MG63 (cell line): ENCODE data around the gene IPCEF1. TPM values are rescaled to one million over a fixed set of nuclear protein-coding genes. Genes with fewer than 3 reads are reported as not detected.
A peak's percentile ranks its signal among the peaks of the same experiment; 100 is the strongest.
"Not testable (repeated sequence)": the region's sequence is repeated elsewhere in the genome, so short reads cannot be mapped to it uniquely, and the experiment has no call there.

Source experiments
- DNase-seq: peaks from one replicate; pipeline ENCODE4 v3.0.0-alpha.2; 2020
- H3K27me3 ChIP-seq: fragments of 250-450 bp; sonication (Bioruptor Pico); 2 replicates; pipeline ENCODE4 v1.5.1; 2020; ENCODE audit warnings: mild to moderate bottlenecking, moderate library complexity
- H3K36me3 ChIP-seq: fragments of 250-450 bp; sonication (Bioruptor Pico); 2 replicates; pipeline ENCODE4 v1.5.1; 2020; ENCODE audit warnings: mild to moderate bottlenecking, moderate library complexity
- H3K4me3 ChIP-seq: fragments of 250-450 bp; sonication (Bioruptor Pico); 2 replicates; pipeline ENCODE4 v1.5.1; 2020; ENCODE audit warnings: mild to moderate bottlenecking, moderate library complexity
- H3K9me3 ChIP-seq: fragments of 250-450 bp; sonication (Bioruptor Pico); 2 replicates; pipeline ENCODE4 v1.5.1; 2020; ENCODE audit warnings: mild to moderate bottlenecking, moderate library complexity
- total RNA-seq: library from RNA; depleted of rRNA; stranded (reverse); fragments of >200 nt; shearing (Covaris generic); gene quantifications from 2 replicates; pipeline ENCODE4 v1.2.3, GENCODE V29; 2014; ENCODE audit warnings: low replicate concordance

The IPCEF1 gene
- total RNA-seq, 1 experiment from 2014 or later, result not detected

- no peaks in the 10 kb centered on the region for H3K9me3 ChIP-seq
- H3K36me3 ChIP-seq, result no peaks in the 10 kb centered on the region
- H3K4me3 ChIP-seq, result no peak overlapping the region
- DNase-seq, result no peak
- no peaks in the 10 kb centered on the region for H3K27me3 ChIP-seq
Observed at GRCh38 chr6:154353626-154354025, 3.0 kb downstream of the IPCEF1 start.

- Histone ChIP-seq H3K27me3 (no peaks in the 10 kb centered on the region), H3K4me3 (no peak overlapping the region), H3K9me3 (no peaks in the 10 kb centered on the region), H3K36me3 (no peaks in the 10 kb centered on the region)
- no peak for DNase-seq
Observed at GRCh38 chr6:154352898-154353585, 3.6 kb downstream of the IPCEF1 start.

GRCh38 chr6:154350293-154350692, 6.3 kb downstream of the IPCEF1 start:
- Histone ChIP-seq H3K36me3 (no peaks in the 10 kb centered on the region), H3K27me3 (no peaks in the 10 kb centered on the region), H3K9me3 (no peaks in the 10 kb centered on the region), H3K4me3 (no peak overlapping the region)
- peak; percentile 26 for DNase-seq

GRCh38 chr6:154347981-154348380, 8.6 kb downstream of the IPCEF1 start:
- Histone ChIP-seq H3K36me3 (no peaks in the 10 kb centered on the region), H3K4me3 (no peak overlapping the region), H3K9me3 (no peaks in the 10 kb centered on the region), H3K27me3 (no peaks in the 10 kb centered on the region)
- no peak for DNase-seq

GRCh38 chr6:154345811-154346210, 10.8 kb downstream of the IPCEF1 start:
- H3K4me3 ChIP-seq, result no peak overlapping the region
- H3K36me3 ChIP-seq, result no peaks in the 10 kb centered on the region
- no peaks in the 10 kb centered on the region for H3K9me3 ChIP-seq
- DNase-seq, result no peak
- H3K27me3 ChIP-seq, result no peaks in the 10 kb centered on the region

- H3K9me3 ChIP-seq, result no peaks in the 10 kb centered on the region
- no peak overlapping the region for H3K4me3 ChIP-seq
- no peaks in the 10 kb centered on the region for H3K27me3 ChIP-seq
- H3K36me3 ChIP-seq, result no peaks in the 10 kb centered on the region
- peak; percentile 5 for DNase-seq
Observed at GRCh38 chr6:154343473-154344308, 12.9 kb downstream of the IPCEF1 start.

GRCh38 chr6:154341871-154342270, 14.7 kb downstream of the IPCEF1 start:
- Histone ChIP-seq H3K9me3 (no peaks in the 10 kb centered on the region; the same call in 1 of the 2 replicates), H3K4me3 (no peak overlapping the region), H3K27me3 (no peaks in the 10 kb centered on the region), H3K36me3 (no peaks in the 10 kb centered on the region)
- no peak for DNase-seq

GRCh38 chr6:154341336-154341735, 15.3 kb downstream of the IPCEF1 start:
- no peaks in the 10 kb centered on the region; the same call in 1 of the 2 replicates for H3K9me3 ChIP-seq
- H3K27me3 ChIP-seq, result no peaks in the 10 kb centered on the region
- H3K36me3 ChIP-seq, result no peaks in the 10 kb centered on the region
- H3K4me3 ChIP-seq, result no peak overlapping the region
- DNase-seq, result no peak

- no peaks in the 10 kb centered on the region for H3K27me3 ChIP-seq
- DNase-seq, result no peak
- no peak overlapping the region for H3K4me3 ChIP-seq
- H3K9me3 ChIP-seq, result no peaks in the 10 kb centered on the region; the same call in 1 of the 2 replicates
- H3K36me3 ChIP-seq, result no peaks in the 10 kb centered on the region
Observed at GRCh38 chr6:154337406-154338005, 19.1 kb downstream of the IPCEF1 start.

GRCh38 chr6:154334147-154334546, 22.5 kb downstream of the IPCEF1 start:
- H3K27me3 ChIP-seq, H3K36me3 ChIP-seq, H3K9me3 ChIP-seq, H3K4me3 ChIP-seq, DNase-seq: not testable (repeated sequence)

GRCh38 chr6:154331750-154332149, 24.9 kb downstream of the IPCEF1 start:
- DNase-seq, result no peak
- Histone ChIP-seq H3K9me3 (no peaks in the 10 kb centered on the region), H3K4me3 (no peak overlapping the region), H3K27me3 (no peaks in the 10 kb centered on the region), H3K36me3 (no peaks in the 10 kb centered on the region)

- Histone ChIP-seq H3K4me3 (no peak overlapping the region), H3K36me3 (no peaks in the 10 kb centered on the region), H3K9me3 (no peaks in the 10 kb centered on the region), H3K27me3 (no peaks in the 10 kb centered on the region)
- no peak for DNase-seq
Observed at GRCh38 chr6:154329350-154330170, 27.0 kb downstream of the IPCEF1 start.

GRCh38 chr6:154327313-154327712, 29.3 kb downstream of the IPCEF1 start:
- not testable (repeated sequence) for DNase-seq, H3K9me3 ChIP-seq, H3K4me3 ChIP-seq, H3K36me3 ChIP-seq, H3K27me3 ChIP-seq

GRCh38 chr6:154325142-154325541, 31.5 kb downstream of the IPCEF1 start:
- Histone ChIP-seq H3K27me3 (no peaks in the 10 kb centered on the region), H3K36me3 (no peaks in the 10 kb centered on the region), H3K9me3 (no peaks in the 10 kb centered on the region), H3K4me3 (no peak overlapping the region)
- DNase-seq, result no peak

- Histone ChIP-seq H3K4me3 (no peak overlapping the region), H3K9me3 (no peaks in the 10 kb centered on the region), H3K36me3 (no peaks in the 10 kb centered on the region), H3K27me3 (no peaks in the 10 kb centered on the region)
- DNase-seq, result no peak
Observed at GRCh38 chr6:154320181-154320580, 36.4 kb downstream of the IPCEF1 start.

GRCh38 chr6:154319231-154319858, 37.3 kb downstream of the IPCEF1 start:
- no peaks in the 10 kb centered on the region for H3K36me3 ChIP-seq
- peak overlapping the region; percentile 8; the same call in 1 of the 2 replicates for H3K4me3 ChIP-seq
- no peaks in the 10 kb centered on the region for H3K27me3 ChIP-seq
- H3K9me3 ChIP-seq, result no peaks in the 10 kb centered on the region
- DNase-seq, result no peak
